Measurements from ENCODE around the gene ZNF554. TPM values are rescaled to one million over a fixed set of nuclear protein-coding genes. Genes with fewer than 3 reads are reported as not detected.
A peak's percentile ranks its signal among the peaks of the same experiment; 100 is the strongest.

ZNF554 gene
- total and polyA plus RNA-seq, 4 donors = 0.94 to 3.3 (median 2.1) TPM

DNA sequence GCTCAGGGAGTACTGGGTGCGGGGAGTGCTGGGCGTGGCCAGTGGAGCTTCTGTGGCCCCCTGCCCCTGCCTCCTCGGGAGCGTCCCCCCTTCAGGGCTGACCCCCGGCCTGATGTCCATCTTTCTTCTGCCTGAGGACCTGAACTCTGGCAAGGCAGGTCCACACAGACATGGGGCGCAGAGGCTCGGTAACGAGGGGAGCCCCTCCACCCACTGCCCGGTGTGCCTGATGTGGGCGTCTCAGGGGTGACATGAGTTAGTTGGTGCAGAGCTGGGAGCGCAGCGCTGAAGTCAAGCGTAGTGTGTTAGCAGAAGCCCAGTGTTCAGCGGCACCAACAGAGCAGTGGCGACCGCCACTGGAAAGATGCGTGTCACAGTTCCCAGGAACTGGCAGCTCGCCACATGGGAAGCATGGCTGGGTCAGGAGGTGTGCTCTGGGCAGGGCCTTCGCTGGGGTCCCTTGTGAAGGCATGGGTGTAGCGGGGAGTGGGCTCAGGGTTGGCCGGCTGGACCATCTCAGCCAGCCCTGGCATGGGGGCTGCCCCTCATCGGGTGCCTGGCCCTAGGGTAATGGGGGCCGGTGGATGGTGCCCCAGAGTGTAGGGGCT, 22.9 kb upstream of the ZNF554 start:
- no peak for TF ChIP-seq FOXA1 (IDR thresholded peaks at IDR 0.05)
- TF ChIP-seq EGR1 (IDR thresholded peaks at IDR 0.05; ENCODE audit: low read depth in 2 of 2) = no peak
- no peak for TF ChIP-seq YY1 (IDR thresholded peaks at IDR 0.05)
- TF ChIP-seq TAF1 (conservative IDR thresholded peaks at IDR 0.05) = no peak
- TF ChIP-seq RXRA (IDR thresholded peaks at IDR 0.05) = no peak
- peaks cover 0 to 11% (median 6%) of the 10 kb centered on the region in 4 donors for H3K4me1 ChIP-seq (ENCODE audit: control insufficient read depth in 4 of 4, insufficient read depth in 4 of 4, low read length in 3 of 4)
- no peak overlapping the region for H3K27ac ChIP-seq (ENCODE audit: low read depth in 1 of 2, low read length in 2 of 2)
- H3K36me3 ChIP-seq (ENCODE audit: control insufficient read depth in 4 of 4, insufficient read depth in 3 of 4, low read depth in 1 of 4, low read length in 3 of 4) = peaks cover 0 to 18% (median 5%) of the 10 kb centered on the region in 4 donors
- H3K27me3 ChIP-seq (ENCODE audit: control insufficient read depth in 4 of 4, insufficient read depth in 4 of 4, low read length in 3 of 4) = no peaks in the 10 kb centered on the region
- DNase-seq (ENCODE audit: low spot score) = no peak
- whole genome bisulfite sequencing = 95% methylated on average over 23 of the region's 23 CpGs
- H3K9ac ChIP-seq (ENCODE audit: low read depth in 1 of 2, low read length in 2 of 2) = no peak overlapping the region
- no peaks in the 10 kb centered on the region for H3K9me3 ChIP-seq (ENCODE audit: control insufficient read depth in 4 of 4, low read length in 3 of 4)
- H3K4me3 ChIP-seq (ENCODE audit: low read depth in 1 of 3, low read length in 3 of 3) = no peak overlapping the region

DNA sequence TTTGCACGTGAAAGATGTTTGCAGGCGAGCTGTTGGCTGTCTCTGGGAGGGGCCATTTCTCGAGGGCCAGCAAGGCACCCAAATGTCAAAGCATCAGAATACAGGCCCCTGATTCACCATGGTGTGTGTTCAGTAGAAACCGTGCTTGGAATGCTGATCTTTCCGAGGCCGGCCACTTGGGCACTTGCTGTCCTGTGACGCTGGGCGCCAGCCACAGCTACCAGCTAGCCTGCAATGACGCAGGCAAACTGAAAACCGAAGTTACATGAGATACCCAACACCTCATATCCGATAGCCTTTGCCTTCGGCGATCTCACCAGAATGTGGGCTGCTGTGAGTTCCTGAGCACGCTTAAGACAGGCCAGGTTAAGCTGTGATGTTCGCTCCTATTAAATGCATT, 22.4 kb upstream of the ZNF554 start:
- Histone ChIP-seq H3K27ac (ENCODE audit: low read depth in 1 of 2, low read length in 2 of 2) (no peak overlapping the region), H3K9ac (ENCODE audit: low read depth in 1 of 2, low read length in 2 of 2) (no peak overlapping the region), H3K27me3 (ENCODE audit: control insufficient read depth in 4 of 4, insufficient read depth in 4 of 4, low read length in 3 of 4) (no peaks in the 10 kb centered on the region), H3K4me3 (ENCODE audit: low read depth in 1 of 3, low read length in 3 of 3) (no peak overlapping the region), H3K9me3 (ENCODE audit: control insufficient read depth in 4 of 4, low read length in 3 of 4) (no peaks in the 10 kb centered on the region), H3K4me1 (ENCODE audit: control insufficient read depth in 4 of 4, insufficient read depth in 4 of 4, low read length in 3 of 4) (peaks cover 0 to 9% (median 6%) of the 10 kb centered on the region in 4 donors), H3K36me3 (ENCODE audit: control insufficient read depth in 4 of 4, insufficient read depth in 3 of 4, low read depth in 1 of 4, low read length in 3 of 4) (peaks cover 0 to 20% (median 5%) of the 10 kb centered on the region in 4 donors)
- DNase-seq (ENCODE audit: low spot score) = no peak
- TF ChIP-seq EGR1 (IDR thresholded peaks at IDR 0.05; ENCODE audit: low read depth in 2 of 2) (no peak), HNF4G (IDR thresholded peaks at IDR 0.05) (no peak), FOXA1 (IDR thresholded peaks at IDR 0.05) (no peak), NR2F2 (IDR thresholded peaks at IDR 0.05) (no peak), HNF4A (conservative IDR thresholded peaks at IDR 0.05) (no peak), RXRA (IDR thresholded peaks at IDR 0.05) (no peak)
- TF ChIP-seq, protein P1, sequence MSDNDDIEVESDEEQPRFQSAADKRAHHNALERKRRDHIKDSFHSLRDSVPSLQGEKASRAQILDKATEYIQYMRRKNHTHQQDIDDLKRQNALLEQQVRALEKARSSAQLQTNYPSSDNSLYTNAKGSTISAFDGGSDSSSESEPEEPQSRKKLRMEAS (IDR thresholded peaks at IDR 0.05) = no peak
- TF ChIP-seq, protein P2, sequence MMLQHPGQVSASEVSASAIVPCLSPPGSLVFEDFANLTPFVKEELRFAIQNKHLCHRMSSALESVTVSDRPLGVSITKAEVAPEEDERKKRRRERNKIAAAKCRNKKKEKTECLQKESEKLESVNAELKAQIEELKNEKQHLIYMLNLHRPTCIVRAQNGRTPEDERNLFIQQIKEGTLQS (IDR thresholded peaks at IDR 0.05) = no peak
- 97% methylated on average over 15 of the region's 15 CpGs for WGBS

DNA sequence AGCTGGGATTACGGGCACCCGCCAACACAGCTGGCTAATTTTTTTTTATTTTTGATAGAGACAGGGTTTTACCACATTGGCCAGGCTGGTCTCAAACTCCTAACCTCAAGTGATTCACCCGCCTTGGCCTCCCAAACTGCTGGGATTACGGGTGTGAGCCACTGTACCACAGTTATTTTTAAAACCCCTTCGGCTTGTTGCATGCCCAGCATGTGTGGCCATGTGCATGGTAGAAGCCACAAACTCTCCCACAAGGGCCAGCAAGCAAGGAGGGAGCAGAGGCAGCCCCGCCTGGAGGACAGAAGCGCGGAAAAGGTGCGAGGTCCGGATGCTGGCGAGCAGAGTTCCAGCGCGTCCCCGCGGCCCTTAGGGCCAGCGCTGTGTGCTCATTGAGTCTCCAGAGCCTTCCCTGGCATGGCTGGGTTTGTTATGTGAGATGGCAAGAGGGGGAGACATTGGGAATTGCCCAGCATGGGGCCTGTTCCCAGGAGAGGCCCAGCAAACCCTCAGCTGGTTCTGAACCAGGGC, 21.4 kb upstream of the ZNF554 start:
- DNase-seq (ENCODE audit: low spot score) = no peak
- peaks cover 0 to 9% (median 6%) of the 10 kb centered on the region in 4 donors for H3K4me1 ChIP-seq (ENCODE audit: control insufficient read depth in 4 of 4, insufficient read depth in 4 of 4, low read length in 3 of 4)
- no peak overlapping the region for H3K4me3 ChIP-seq (ENCODE audit: low read depth in 1 of 3, low read length in 3 of 3)
- TF ChIP-seq EGR1 (IDR thresholded peaks at IDR 0.05; ENCODE audit: low read depth in 2 of 2) (no peak), HNF4A (conservative IDR thresholded peaks at IDR 0.05) (peak in 1 of 2 donors; percentile 0)
- no peaks in the 10 kb centered on the region for H3K9me3 ChIP-seq (ENCODE audit: control insufficient read depth in 4 of 4, low read length in 3 of 4)
- H3K36me3 ChIP-seq (ENCODE audit: control insufficient read depth in 4 of 4, insufficient read depth in 3 of 4, low read depth in 1 of 4, low read length in 3 of 4) = peaks cover 0 to 27% (median 6%) of the 10 kb centered on the region in 4 donors
- H3K27me3 ChIP-seq (ENCODE audit: control insufficient read depth in 4 of 4, insufficient read depth in 4 of 4, low read length in 3 of 4) = no peaks in the 10 kb centered on the region
- peak overlapping the region in 1 of 2 donors; percentile 11 for H3K27ac ChIP-seq (ENCODE audit: low read depth in 1 of 2, low read length in 2 of 2)
- 96% methylated on average over 16 of the region's 16 CpGs for WGBS
- H3K9ac ChIP-seq (ENCODE audit: low read depth in 1 of 2, low read length in 2 of 2) = no peak overlapping the region

DNA sequence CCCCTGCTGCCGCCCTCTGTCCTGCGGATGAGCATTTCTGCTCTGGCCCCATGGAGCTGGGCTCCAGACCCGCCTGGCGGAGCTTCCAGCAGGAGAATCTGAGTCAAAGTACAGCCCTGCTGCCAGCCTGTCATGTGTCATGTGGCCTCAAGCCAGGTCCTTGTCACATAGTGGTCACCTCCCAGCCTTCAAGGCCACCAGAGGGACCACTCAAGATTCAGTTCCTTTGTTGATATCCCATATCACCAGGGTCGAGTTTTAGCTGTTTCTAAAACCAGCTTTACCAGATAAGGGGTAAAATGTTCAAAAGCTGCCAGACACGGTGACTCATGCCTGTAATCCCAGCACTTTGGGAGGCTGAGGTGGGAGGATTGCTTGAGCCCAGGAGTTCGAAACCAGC, 20.9 kb upstream of the ZNF554 start:
- no peak overlapping the region for H3K4me3 ChIP-seq (ENCODE audit: low read depth in 1 of 3, low read length in 3 of 3)
- H3K9me3 ChIP-seq (ENCODE audit: control insufficient read depth in 4 of 4, low read length in 3 of 4) = no peaks in the 10 kb centered on the region
- peaks cover 0 to 28% (median 6%) of the 10 kb centered on the region in 4 donors for H3K36me3 ChIP-seq (ENCODE audit: control insufficient read depth in 4 of 4, insufficient read depth in 3 of 4, low read depth in 1 of 4, low read length in 3 of 4)
- DNase-seq (ENCODE audit: low spot score) = no peak
- no peak overlapping the region for H3K9ac ChIP-seq (ENCODE audit: low read depth in 1 of 2, low read length in 2 of 2)
- H3K4me1 ChIP-seq (ENCODE audit: control insufficient read depth in 4 of 4, insufficient read depth in 4 of 4, low read length in 3 of 4) = peaks cover 0 to 9% (median 6%) of the 10 kb centered on the region in 4 donors
- peak overlapping the region in 1 of 2 donors; percentile 11 for H3K27ac ChIP-seq (ENCODE audit: low read depth in 1 of 2, low read length in 2 of 2)
- WGBS = 71% methylated on average over 7 of the region's 7 CpGs
- TF ChIP-seq HNF4A (conservative IDR thresholded peaks at IDR 0.05) = peak; percentile 9 to 36
- TF ChIP-seq, protein P3, sequence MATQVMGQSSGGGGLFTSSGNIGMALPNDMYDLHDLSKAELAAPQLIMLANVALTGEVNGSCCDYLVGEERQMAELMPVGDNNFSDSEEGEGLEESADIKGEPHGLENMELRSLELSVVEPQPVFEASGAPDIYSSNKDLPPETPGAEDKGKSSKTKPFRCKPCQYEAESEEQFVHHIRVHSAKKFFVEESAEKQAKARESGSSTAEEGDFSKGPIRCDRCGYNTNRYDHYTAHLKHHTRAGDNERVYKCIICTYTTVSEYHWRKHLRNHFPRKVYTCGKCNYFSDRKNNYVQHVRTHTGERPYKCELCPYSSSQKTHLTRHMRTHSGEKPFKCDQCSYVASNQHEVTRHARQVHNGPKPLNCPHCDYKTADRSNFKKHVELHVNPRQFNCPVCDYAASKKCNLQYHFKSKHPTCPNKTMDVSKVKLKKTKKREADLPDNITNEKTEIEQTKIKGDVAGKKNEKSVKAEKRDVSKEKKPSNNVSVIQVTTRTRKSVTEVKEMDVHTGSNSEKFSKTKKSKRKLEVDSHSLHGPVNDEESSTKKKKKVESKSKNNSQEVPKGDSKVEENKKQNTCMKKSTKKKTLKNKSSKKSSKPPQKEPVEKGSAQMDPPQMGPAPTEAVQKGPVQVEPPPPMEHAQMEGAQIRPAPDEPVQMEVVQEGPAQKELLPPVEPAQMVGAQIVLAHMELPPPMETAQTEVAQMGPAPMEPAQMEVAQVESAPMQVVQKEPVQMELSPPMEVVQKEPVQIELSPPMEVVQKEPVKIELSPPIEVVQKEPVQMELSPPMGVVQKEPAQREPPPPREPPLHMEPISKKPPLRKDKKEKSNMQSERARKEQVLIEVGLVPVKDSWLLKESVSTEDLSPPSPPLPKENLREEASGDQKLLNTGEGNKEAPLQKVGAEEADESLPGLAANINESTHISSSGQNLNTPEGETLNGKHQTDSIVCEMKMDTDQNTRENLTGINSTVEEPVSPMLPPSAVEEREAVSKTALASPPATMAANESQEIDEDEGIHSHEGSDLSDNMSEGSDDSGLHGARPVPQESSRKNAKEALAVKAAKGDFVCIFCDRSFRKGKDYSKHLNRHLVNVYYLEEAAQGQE (IDR thresholded peaks at IDR 0.05) = no peak
- H3K27me3 ChIP-seq (ENCODE audit: control insufficient read depth in 4 of 4, insufficient read depth in 4 of 4, low read length in 3 of 4) = no peaks in the 10 kb centered on the region
